Panc1 (cell line): ENCODE results near the gene CFL2. TPM values are rescaled to one million over a fixed set of nuclear protein-coding genes. Genes with fewer than 3 reads are reported as not detected.

ENCODE experiments used
- ATAC-seq: fragments of 200-7000 bp; cut with Tn5 transposase; 2 replicates; pipeline ENCODE4 v1.9.1; 2020; ENCODE audit warnings: mild to moderate bottlenecking, moderate library complexity
- Bru-seq: library from RNA; stranded (reverse); fragments of 400-500 nt; gene quantifications from one replicate; lab custom pipeline; 2021; lab: Mats Ljungman, UMichigan
- BruChase-seq, 2 experiments: library from RNA; stranded (reverse); fragments of 400-500 nt; gene quantifications; one replicate each; lab custom pipeline; 2021; lab: Mats Ljungman, UMichigan
- BruUV-seq: library from RNA; stranded (reverse); fragments of 400-500 nt; replicated peaks from 2 replicates; lab custom pipeline; 2021; lab: Mats Ljungman, UMichigan
- CTCF ChIA-PET: fragments of 300-600 bp; sonication (Branson Sonifier 250); formaldehyde crosslinking; loops from one replicate; lab custom pipeline; 2022; ENCODE audit warnings: antibody characterized with exemption; lab: Charles Lee
- POLR2A ChIA-PET: fragments of 300-600 bp; sonication (Branson Sonifier 250); formaldehyde crosslinking; loops from one replicate; lab custom pipeline; 2022; ENCODE audit warnings: antibody characterized with exemption; lab: Charles Lee
- DNase-seq: peaks from one replicate; pipeline ENCODE4 v3.0.0-alpha.2; 2010; ENCODE audit warnings: low read depth, low spot score
- H3K27ac ChIP-seq: 2 replicates; pipeline ENCODE4 v1.5.1; 2011; ENCODE audit warnings: mild to moderate bottlenecking, low read length, inconsistent platforms
- H3K27me3 ChIP-seq: fragments of 200-500 bp; sonication (Bioruptor generic); 2 replicates; pipeline ENCODE4 v1.6.0; 2014; ENCODE audit warnings: low read length, inconsistent platforms; ENCODE audit not compliant: control insufficient read depth, insufficient read depth
- H3K36me3 ChIP-seq: fragments of 200-500 bp; sonication (Bioruptor generic); 2 replicates; pipeline ENCODE4 v1.5.1; 2014; ENCODE audit warnings: inconsistent platforms, mild to moderate bottlenecking, low read length, moderate library complexity; ENCODE audit not compliant: control insufficient read depth, insufficient read depth
- H3K4me1 ChIP-seq: 2 replicates; pipeline ENCODE4 v1.5.1; 2011; ENCODE audit warnings: inconsistent platforms, mild to moderate bottlenecking, low read length, moderate library complexity; ENCODE audit not compliant: control insufficient read depth, insufficient read depth
- H3K4me3 ChIP-seq, 2 experiments: 2 replicates each; pipeline ENCODE4 v1.5.1; 2011 to 2012; ENCODE audit warnings: low read depth in 2 of 2, low read length in 2 of 2, mild to moderate bottlenecking in 2 of 2, inconsistent platforms in 1 of 2, moderate library complexity in 1 of 2
- H3K9me3 ChIP-seq: fragments of 200-500 bp; sonication (Bioruptor generic); 2 replicates; pipeline ENCODE4 v1.5.1; 2014; ENCODE audit warnings: low read depth, mild to moderate bottlenecking, inconsistent platforms, low read length, moderate library complexity; ENCODE audit not compliant: control insufficient read depth, insufficient read depth
- POLR2AphosphoS5 ChIP-seq: IDR thresholded peaks from 2 replicates; pipeline ENCODE4 v1.6.1; 2012; ENCODE audit warnings: mild to moderate bottlenecking, low read depth, low read length, moderate library complexity
- REST ChIP-seq, 2 experiments: IDR thresholded peaks; 2 replicates each; pipeline ENCODE4 v1.6.1; 2011 to 2012; ENCODE audit warnings: low read depth in 2 of 2, control low read depth in 1 of 2, low read length in 1 of 2, mild to moderate bottlenecking in 1 of 2, moderate library complexity in 1 of 2; ENCODE audit not compliant: insufficient read depth in 1 of 2
- SIN3A ChIP-seq: IDR thresholded peaks from 2 replicates; pipeline ENCODE4 v1.6.1; 2012; ENCODE audit warnings: low read depth, mild to moderate bottlenecking, low read length, moderate library complexity, borderline replicate concordance; ENCODE audit not compliant: insufficient read depth
- TCF7L2 ChIP-seq: IDR thresholded peaks from 2 replicates; pipeline ENCODE4 v1.6.1; 2011; ENCODE audit warnings: mild to moderate bottlenecking, low read depth, low read length, inconsistent platforms
- in situ Hi-C: cut with HindIII; loops from 2 replicates; pipeline ENCODE4 v1.10.0; 2016; ENCODE audit warnings: low sequenced_read_pairs, low pct_unique_long_range_greater_than_20kb
- intact Hi-C: fragments of 100-400 bp; cut with micrococcal nuclease; formaldehyde crosslinking; loops from one replicate; pipeline ENCODE4 v1.10.0; 2022; ENCODE audit not compliant: unreplicated experiment
- long read RNA-seq: library from polyadenylated mRNA; unstranded; transcript quantifications from one replicate; pipeline ENCODE4 v2.0.0, GENCODE V29; 2021; ENCODE audit not compliant: unreplicated experiment
- polyA plus RNA-seq: library from polyadenylated mRNA; unstranded; fragments of >200 nt; gene quantifications from one replicate; pipeline ENCODE4 v1.2.1, GENCODE V29; 2012; ENCODE audit warnings: missing spikeins; ENCODE audit not compliant: insufficient read length
- total RNA-seq: library from RNA; stranded (reverse); gene quantifications from one replicate; pipeline ENCODE4 v1.2.1, GENCODE V29; 2021; ENCODE audit not compliant: unreplicated experiment
- TF ChIP-seq, protein P1 (sequence below): fragments of 450-650 bp; IDR thresholded peaks from 2 replicates; pipeline ENCODE4 v1.5.1; 2017; ENCODE audit warnings: mild to moderate bottlenecking

CFL2 gene
- total RNA-seq, result 79.7 TPM
- polyA plus RNA-seq, result 47.1 TPM
- percentile 91 among the genes with signal in this experiment for Bru-seq, nascent RNA
- BruChase-seq, experiment 1, labeled RNA remaining after a 2-hour chase, result percentile 97 among the genes with signal in this experiment
- percentile 99 among the genes with signal in this experiment for BruChase-seq, experiment 2, labeled RNA remaining after a 6-hour chase
- long read RNA-seq, full-length matches to known transcripts, result 104 of 117 reads
- long read RNA-seq, partial matches to known transcripts, result 2 of 117 reads
- long read RNA-seq, other reads (novel, unspliced or antisense), result 11 of 117 reads

GRCh38 chr14:34714320-34715126, at the start of gene CFL2:
Gene CFL2, minus strand, starts transcription at chr14:34714593. Its CDS starts 53 bp downstream, at chr14:34714540.
- ChIA-PET CTCF (no interaction called here), POLR2A (interaction anchor here (0.7 kb wide), 1 partner anchor 598 kb away, joined by 5 read pairs; no protein-coding TSS in a partner anchor)
- TF ChIP-seq TCF7L2, result no peak
- peak; percentile 72 for TF ChIP-seq POLR2AphosphoS5
- no peak for DNase-seq
- intact Hi-C loops (no loop called here), in situ Hi-C loops (no loop called here)
- H3K4me1 ChIP-seq, result peaks cover 38% of the 10 kb centered on the region
- peak within 1 kb of the TSS; percentile 97 for H3K27ac ChIP-seq
- peaks cover 14% of the 10 kb centered on the region for H3K36me3 ChIP-seq
- ATAC-seq, result peak; percentile 98
- H3K4me3 ChIP-seq, result peak within 1 kb of the TSS; percentile 80 to 93
- H3K9me3 ChIP-seq, result no peaks in the 10 kb centered on the region
- no peaks in the 10 kb centered on the region for H3K27me3 ChIP-seq
- BruUV-seq, result no TSS peak

GRCh38 chr14:34755215-34755614, 40.8 kb upstream of the CFL2 start:
- TF ChIP-seq POLR2AphosphoS5, result no peak
- no peak for TF ChIP-seq TCF7L2
- TF ChIP-seq SIN3A, result no peak
- no peak for TF ChIP-seq REST (IDR thresholded peaks at IDR 0.05; ENCODE audit: insufficient read depth in 1 of 2, low read depth in 2 of 2, low read length in 1 of 2)
- TF ChIP-seq, protein P1, sequence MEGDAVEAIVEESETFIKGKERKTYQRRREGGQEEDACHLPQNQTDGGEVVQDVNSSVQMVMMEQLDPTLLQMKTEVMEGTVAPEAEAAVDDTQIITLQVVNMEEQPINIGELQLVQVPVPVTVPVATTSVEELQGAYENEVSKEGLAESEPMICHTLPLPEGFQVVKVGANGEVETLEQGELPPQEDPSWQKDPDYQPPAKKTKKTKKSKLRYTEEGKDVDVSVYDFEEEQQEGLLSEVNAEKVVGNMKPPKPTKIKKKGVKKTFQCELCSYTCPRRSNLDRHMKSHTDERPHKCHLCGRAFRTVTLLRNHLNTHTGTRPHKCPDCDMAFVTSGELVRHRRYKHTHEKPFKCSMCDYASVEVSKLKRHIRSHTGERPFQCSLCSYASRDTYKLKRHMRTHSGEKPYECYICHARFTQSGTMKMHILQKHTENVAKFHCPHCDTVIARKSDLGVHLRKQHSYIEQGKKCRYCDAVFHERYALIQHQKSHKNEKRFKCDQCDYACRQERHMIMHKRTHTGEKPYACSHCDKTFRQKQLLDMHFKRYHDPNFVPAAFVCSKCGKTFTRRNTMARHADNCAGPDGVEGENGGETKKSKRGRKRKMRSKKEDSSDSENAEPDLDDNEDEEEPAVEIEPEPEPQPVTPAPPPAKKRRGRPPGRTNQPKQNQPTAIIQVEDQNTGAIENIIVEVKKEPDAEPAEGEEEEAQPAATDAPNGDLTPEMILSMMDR, result no peak

More at GRCh38 chr14:34755215-34755614, 40.8 kb upstream of the CFL2 start:
- H3K36me3 ChIP-seq, result peaks cover 8% of the 10 kb centered on the region; the same call in 1 of the 2 replicates
- no peaks in the 10 kb centered on the region for H3K4me1 ChIP-seq
- no peak overlapping the region for H3K4me3 ChIP-seq
- in situ Hi-C loops (no loop called here), intact Hi-C loops (no loop called here)
- ChIA-PET CTCF (no interaction called here), POLR2A (no interaction called here)
- H3K27ac ChIP-seq, result no peak overlapping the region
- no peaks in the 10 kb centered on the region for H3K27me3 ChIP-seq
- DNase-seq (no peak), ATAC-seq (no peak)
- no peaks in the 10 kb centered on the region for H3K9me3 ChIP-seq
- BruUV-seq, result no TSS peak
